ENCODE results near the gene ERICH6. TPM values are rescaled to one million over a fixed set of nuclear protein-coding genes. Genes with fewer than 3 reads are reported as not detected.

The ERICH6 gene
- total RNA-seq, 1 experiment from 2014 or later, result not detected

DNA sequence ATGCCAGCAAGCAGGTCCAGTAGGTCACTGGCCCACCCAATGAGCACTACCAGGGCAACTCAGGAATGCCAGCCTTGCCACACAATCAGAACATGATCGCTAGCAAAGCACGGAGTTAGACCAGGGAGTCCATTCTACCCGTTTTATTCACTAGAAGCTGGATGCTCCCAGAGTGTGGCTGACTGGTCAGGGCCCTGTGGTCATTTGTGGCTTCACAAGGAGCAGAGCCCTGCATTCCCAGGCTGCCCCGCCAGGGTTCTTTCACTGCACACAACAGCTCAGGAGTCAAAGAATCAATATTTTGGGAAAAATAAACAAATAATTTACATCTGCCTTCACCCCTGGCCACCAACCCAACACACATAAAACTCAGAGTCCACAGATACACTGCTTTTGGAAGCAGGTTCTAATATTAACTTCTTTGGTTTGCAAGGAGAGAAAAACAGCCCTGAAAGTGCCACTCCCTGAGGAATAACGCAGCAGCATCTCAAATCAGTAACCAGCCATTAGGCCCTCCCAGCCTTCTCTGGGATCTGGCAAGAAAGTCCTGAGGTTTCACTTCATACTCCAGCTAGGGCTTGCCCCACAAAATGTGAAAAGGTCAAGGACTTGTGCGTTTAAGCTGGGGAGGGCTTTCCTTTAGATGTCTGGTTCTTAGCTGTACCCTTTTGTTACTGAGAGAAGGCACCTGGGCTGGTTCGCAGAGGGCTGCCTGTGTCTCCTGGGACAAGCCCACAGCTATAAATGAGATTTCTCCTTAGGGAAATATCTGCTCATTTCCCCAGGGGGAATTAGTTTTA lies 43.3 kb upstream of the ERICH6 start:
- ChIA-PET CTCF (no interaction called here), POLR2A (ENCODE audit: unreplicated experiment) (no interaction called here)
- ATAC-seq, result no peak

DNA sequence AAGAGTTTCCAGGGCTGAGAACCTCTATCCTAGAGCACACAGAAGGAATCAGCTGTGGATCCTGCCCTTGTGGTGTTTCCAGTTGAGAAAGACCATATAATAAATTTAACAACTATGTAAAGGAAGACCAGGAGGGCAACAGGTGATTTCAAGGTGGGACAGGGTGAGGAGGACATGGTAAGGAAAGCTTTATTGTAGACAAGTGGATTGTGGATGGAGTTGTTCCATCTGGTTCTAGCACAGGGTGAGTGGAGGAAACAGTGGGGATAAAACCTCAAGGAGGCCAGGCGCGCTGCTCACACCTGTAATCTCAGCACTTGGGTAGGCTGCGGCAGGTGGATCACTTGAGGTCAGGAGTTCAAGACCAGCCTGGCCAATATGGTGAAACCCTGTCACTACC lies 42.1 kb upstream of the ERICH6 start:
- Histone ChIP-seq H3K9me2 (replicated peaks; ENCODE audit: low read length) (no peaks in the 10 kb centered on the region), H3K27me3 (ENCODE audit: low read length) (no peaks in the 10 kb centered on the region), H2AFZ (ENCODE audit: low read length) (no peak overlapping the region), H3K79me2 (ENCODE audit: low read length) (peaks cover 97% of the 10 kb centered on the region), H3K36me3 (ENCODE audit: low read depth, low read length) (peaks cover 13% of the 10 kb centered on the region), H3F3A (ENCODE audit: low read length, unreplicated experiment) (no peaks in the 10 kb centered on the region), H4K20me1 (ENCODE audit: low read length) (0 out of 2 replicates have a peak, but pooled peaks cover 17% of the 10 kb centered on the region), H3K27ac (ENCODE audit: low read length) (no peak overlapping the region), H3K9ac (ENCODE audit: low read length) (no peak overlapping the region), H3K9me3 (ENCODE audit: low read length) (no peaks in the 10 kb centered on the region), H3K4me3 (ENCODE audit: low read length) (no peak overlapping the region), H3K4me2 (ENCODE audit: low read length) (no peak overlapping the region), H3K4me1 (ENCODE audit: insufficient read depth, low read length) (peaks cover 33% of the 10 kb centered on the region)
- intact Hi-C loops (cut with micrococcal nuclease), result loop anchor here (2.0 kb wide), 1 partner anchor 25 kb away; no protein-coding TSS in a partner anchor
- POLR2A ChIA-PET (ENCODE audit: unreplicated experiment), result no interaction called here
- ATAC-seq, result no peak
- DNase-seq, result no peak
- no TSS peak for BruUV-seq (replicated peaks)
- CTCF ChIA-PET, result no interaction called here
- TF ChIP-seq EZH2phosphoT487 (IDR thresholded peaks at IDR 0.05; ENCODE audit: borderline replicate concordance, low read length), result no peak
- no peak for TF ChIP-seq EZH2 (IDR thresholded peaks at IDR 0.05; ENCODE audit: low read length, unreplicated experiment)
- no peak for TF ChIP-seq CTCF (conservative IDR thresholded peaks at IDR 0.05; ENCODE audit: low read depth, low read length)

More for the DNA sequence above, 43.3 kb upstream of the ERICH6 start:
- Histone ChIP-seq H4K20me1 (ENCODE audit: low read length) (0 out of 2 replicates have a peak, but pooled peaks cover 19% of the 10 kb centered on the region), H3K4me1 (ENCODE audit: insufficient read depth, low read length) (peaks cover 45% of the 10 kb centered on the region), H3K27ac (ENCODE audit: low read length) (no peak overlapping the region), H3K79me2 (ENCODE audit: low read length) (peaks cover 97% of the 10 kb centered on the region), H3K4me3 (ENCODE audit: low read length) (no peak overlapping the region), H3K4me2 (ENCODE audit: low read length) (no peak overlapping the region), H3K9ac (ENCODE audit: low read length) (no peak overlapping the region), H2AFZ (ENCODE audit: low read length) (no peak overlapping the region), H3K36me3 (ENCODE audit: low read depth, low read length) (peaks cover 2% of the 10 kb centered on the region; the same call in 1 of the 2 replicates), H3K27me3 (ENCODE audit: low read length) (no peaks in the 10 kb centered on the region), H3K9me2 (replicated peaks; ENCODE audit: low read length) (no peaks in the 10 kb centered on the region), H3K9me3 (ENCODE audit: low read length) (no peaks in the 10 kb centered on the region), H3F3A (ENCODE audit: low read length, unreplicated experiment) (no peaks in the 10 kb centered on the region)
- intact Hi-C loops (cut with micrococcal nuclease), result no loop called here
- no peak for DNase-seq
- TF ChIP-seq CTCF (conservative IDR thresholded peaks at IDR 0.05; ENCODE audit: low read depth, low read length) (no peak), EZH2 (IDR thresholded peaks at IDR 0.05; ENCODE audit: low read length, unreplicated experiment) (no peak), EZH2phosphoT487 (IDR thresholded peaks at IDR 0.05; ENCODE audit: borderline replicate concordance, low read length) (no peak)
- no TSS peak for BruUV-seq (replicated peaks)

DNA sequence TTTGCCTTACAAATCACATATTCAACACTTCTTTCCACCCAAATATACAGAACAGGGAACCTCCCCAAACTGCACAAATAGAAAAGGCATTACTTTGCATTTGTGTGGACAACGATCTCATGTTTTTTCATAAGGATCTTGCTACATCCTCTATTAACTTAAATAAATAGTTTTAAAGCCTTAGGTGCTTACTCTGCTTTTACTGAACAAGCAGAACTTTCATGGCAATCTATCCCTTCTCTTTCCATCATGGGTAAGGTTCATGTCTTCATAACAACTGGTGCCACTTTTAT lies 41.1 kb upstream of the ERICH6 start:
- peak; percentile 7 for DNase-seq
- peak overlapping the region; percentile 38 for H3K27ac ChIP-seq (ENCODE audit: low read length)
- intact Hi-C loops (cut with micrococcal nuclease), result loop anchor here (1.0 to 2.0 kb wide), 2 partner anchors 18 to 24 kb away; partner anchors contain the start of gene SIAH2
- H3K9ac ChIP-seq (ENCODE audit: low read length), result no peak overlapping the region
- ChIA-PET POLR2A (ENCODE audit: unreplicated experiment) (interaction anchor here (0.6 kb wide), 1 partner anchor 41 kb away, joined by 3 read pairs; the partner anchor contains the start of gene ERICH6), CTCF (interaction anchor here (0.6 to 0.9 kb wide), 2 partner anchors 15 to 22 kb away, joined by 4 read pairs; no protein-coding TSS in a partner anchor)
- no peaks in the 10 kb centered on the region for H3F3A ChIP-seq (ENCODE audit: low read length, unreplicated experiment)
- H3K79me2 ChIP-seq (ENCODE audit: low read length), result peaks cover 89% of the 10 kb centered on the region
- peaks cover 29% of the 10 kb centered on the region for H3K4me1 ChIP-seq (ENCODE audit: insufficient read depth, low read length)
- H3K4me3 ChIP-seq (ENCODE audit: low read length), result no peak overlapping the region
- TF ChIP-seq CTCF (conservative IDR thresholded peaks at IDR 0.05; ENCODE audit: low read depth, low read length), result no peak
- TF ChIP-seq EZH2phosphoT487 (IDR thresholded peaks at IDR 0.05; ENCODE audit: borderline replicate concordance, low read length), result no peak
- TF ChIP-seq EZH2 (IDR thresholded peaks at IDR 0.05; ENCODE audit: low read length, unreplicated experiment), result no peak
- ATAC-seq, result peak; percentile 68
- H3K4me2 ChIP-seq (ENCODE audit: low read length), result peak overlapping the region; percentile 16
- H2AFZ ChIP-seq (ENCODE audit: low read length), result no peak overlapping the region
- no peaks in the 10 kb centered on the region for H3K9me3 ChIP-seq (ENCODE audit: low read length)
- H4K20me1 ChIP-seq (ENCODE audit: low read length), result 0 out of 2 replicates have a peak, but pooled peaks cover 13% of the 10 kb centered on the region
- H3K36me3 ChIP-seq (ENCODE audit: low read depth, low read length), result peaks cover 14% of the 10 kb centered on the region
- BruUV-seq (replicated peaks), result no TSS peak
- no peaks in the 10 kb centered on the region for H3K9me2 ChIP-seq (replicated peaks; ENCODE audit: low read length)
- no peaks in the 10 kb centered on the region for H3K27me3 ChIP-seq (ENCODE audit: low read length)

All from PC-3 (cell line).